ENCODE measurements around the gene MMP26. TPM values are rescaled to one million over a fixed set of nuclear protein-coding genes. Genes with fewer than 3 reads are reported as not detected.

MMP26 gene
- total and polyA plus RNA-seq, 10 of the 15 experiments (the other 5 are each of a cell fraction or from before 2014, with no cell fraction given), result not detected

GRCh38 chr11:4751201-4751600 lies 46.6 kb downstream of the MMP26 start:
- H3K9me3 ChIP-seq (replicated peaks; ENCODE audit: control insufficient read depth, insufficient read depth, low read length), result no peaks in the 10 kb centered on the region
- ChIA-PET RAD21 (ENCODE audit: unreplicated experiment) (no interaction called here), SMC1A (ENCODE audit: uncharacterized antibody, unreplicated experiment) (no interaction called here), POLR2A (no interaction called here), CTCF (no interaction called here)
- no TSS peak for BruUV-seq (replicated peaks)
- FAIRE-seq, result no peak
- H3K27me3 ChIP-seq (replicated peaks in 1 of 2; ENCODE audit: control insufficient read depth in 2 of 2, insufficient read depth in 2 of 2, low read length in 1 of 2), result no peaks in the 10 kb centered on the region
- 26% methylated on average over 1 of the region's 1 CpG for WGBS (ENCODE audit: insufficient coverage, insufficient replicate concordance, low lambda C conversion rate, missing lambda C conversion rate)
- no peak overlapping the region for H3K4me2 ChIP-seq (ENCODE audit: control insufficient read depth, insufficient read depth)
- ATAC-seq, result no peak
- H3K4me1 ChIP-seq (ENCODE audit: control insufficient read depth, insufficient read depth, low read length), result no peaks in the 10 kb centered on the region
- no peak overlapping the region for H3K9ac ChIP-seq (ENCODE audit: control insufficient read depth, insufficient read depth, low read length)
- H4K20me1 ChIP-seq (ENCODE audit: control insufficient read depth, insufficient read depth), result no peaks in the 10 kb centered on the region
- TF ChIP-seq MYB (IDR thresholded peaks at IDR 0.05; ENCODE audit: borderline replicate concordance, low read depth, low read length) (no peak), SIX5 (IDR thresholded peaks at IDR 0.05; ENCODE audit: low read depth, low read length, severe bottlenecking) (no peak), CBX5 (IDR thresholded peaks at IDR 0.05; ENCODE audit: low read depth) (no peak), NBN (IDR thresholded peaks at IDR 0.05) (no peak), PML (IDR thresholded peaks at IDR 0.05; ENCODE audit: low read length) (no peak), KDM1A (IDR thresholded peaks at IDR 0.05; ENCODE audit: borderline replicate concordance) (no peak), MYC (IDR thresholded peaks at IDR 0.05; ENCODE audit: insufficient read depth, insufficient read length, insufficient replicate concordance, low read length, severe bottlenecking) (no peak), TBL1XR1 (IDR thresholded peaks at IDR 0.05; ENCODE audit: low read depth, low read length) (no peak)
- no peak overlapping the region for H3K27ac ChIP-seq (ENCODE audit: control insufficient read depth, insufficient read depth)
- intact Hi-C loops (cut with micrococcal nuclease; ENCODE audit: unreplicated experiment) (loop anchor here (5.0 kb wide), 1 partner anchor 49 kb away; the partner anchor contains the start of gene MMP26), in situ Hi-C loops (cut with MboI) (no loop called here)
- no peak overlapping the region for H3K4me3 ChIP-seq
- H3K79me2 ChIP-seq (ENCODE audit: control insufficient read depth, insufficient read depth, low read length), result no peaks in the 10 kb centered on the region
- H3K36me3 ChIP-seq (ENCODE audit: control insufficient read depth in 2 of 2, insufficient read depth in 2 of 2, low read length in 1 of 2), result no peaks in the 10 kb centered on the region
- no peak for DNase-seq (ENCODE audit: low read depth, low spot score)
- no peak overlapping the region for H2AFZ ChIP-seq (ENCODE audit: control insufficient read depth, low read depth, low read length)

Other genes starting within 250 kb of the MMP26 start
Only the 7 nearest of the 17 such genes appear.
- gene OR52I1, start 110.7 kb upstream of the MMP26 start, total RNA-seq (2014; rRNA removed), result not detected in 2 replicates
- gene OR52I1, start 110.7 kb upstream of the MMP26 start, total RNA-seq (2014; rRNA removed; fragmentation: Illumina TruSeq; extraction: Trizol), result not detected in 2 replicates
- gene OR52I1, start 110.7 kb upstream of the MMP26 start, total RNA-seq (2021), result not detected in 2 replicates
- gene OR52I1, start 110.7 kb upstream of the MMP26 start, polyA plus RNA-seq (2011; rRNA removed), result not detected in 2 replicates
- gene OR52I1, start 110.7 kb upstream of the MMP26 start, polyA plus RNA-seq (2014; fragmentation: Illumina TruSeq; extraction: Trizol), result not detected in 2 replicates
- not detected for gene OR52I1, start 110.7 kb upstream of the MMP26 start, polyA plus RNA-seq (2014; fragmentation: Nextera tagmentation; extraction: Ambion mirVana)
- not detected in 2 replicates for gene OR52I1, start 110.7 kb upstream of the MMP26 start, polyA plus RNA-seq (2014; rRNA removed)
- gene OR52I1, start 110.7 kb upstream of the MMP26 start, polyA plus RNA-seq (2016; fragmentation: Nextera tagmentation; extraction: Ambion mirVana), result not detected
- 9.5 and 10.5 TPM in 2 replicates for gene TRIM68, start 96.6 kb upstream of the MMP26 start, total RNA-seq (2014; rRNA removed)
- 7.0 and 7.6 TPM in 2 replicates for gene TRIM68, start 96.6 kb upstream of the MMP26 start, total RNA-seq (2014; rRNA removed; fragmentation: Illumina TruSeq; extraction: Trizol)
- gene TRIM68, start 96.6 kb upstream of the MMP26 start, total RNA-seq (2021), result 11.2 and 13.7 TPM in 2 replicates
- gene TRIM68, start 96.6 kb upstream of the MMP26 start, polyA plus RNA-seq (2011; rRNA removed), result 4.8 and 7.0 TPM in 2 replicates
- 10.6 and 12.6 TPM in 2 replicates for gene TRIM68, start 96.6 kb upstream of the MMP26 start, polyA plus RNA-seq (2014; fragmentation: Illumina TruSeq; extraction: Trizol)
- 1 to 10 TPM; 3.3 to 5.4 TPM for gene TRIM68, start 96.6 kb upstream of the MMP26 start, polyA plus RNA-seq (2014; fragmentation: Nextera tagmentation; extraction: Ambion mirVana)
- gene TRIM68, start 96.6 kb upstream of the MMP26 start, polyA plus RNA-seq (2014; rRNA removed), result 7.5 and 8.0 TPM in 2 replicates
- gene TRIM68, start 96.6 kb upstream of the MMP26 start, polyA plus RNA-seq (2016; fragmentation: Nextera tagmentation; extraction: Ambion mirVana), result 1 to 10 TPM; 8.9 to 9.2 TPM
- gene OR51D1, start 67.3 kb upstream of the MMP26 start, total RNA-seq (2014; rRNA removed), result 0.06 TPM in 1 of 2 replicates, not detected in the other
- not detected in 2 replicates for gene OR51D1, start 67.3 kb upstream of the MMP26 start, total RNA-seq (2014; rRNA removed; fragmentation: Illumina TruSeq; extraction: Trizol)
- gene OR51D1, start 67.3 kb upstream of the MMP26 start, total RNA-seq (2021), result not detected in 2 replicates
- gene OR51D1, start 67.3 kb upstream of the MMP26 start, polyA plus RNA-seq (2011; rRNA removed), result not detected in 2 replicates
- not detected in 2 replicates for gene OR51D1, start 67.3 kb upstream of the MMP26 start, polyA plus RNA-seq (2014; fragmentation: Illumina TruSeq; extraction: Trizol)
- gene OR51D1, start 67.3 kb upstream of the MMP26 start, polyA plus RNA-seq (2014; fragmentation: Nextera tagmentation; extraction: Ambion mirVana), result not detected
- 0.03 TPM in 1 of 2 replicates, not detected in the other for gene OR51D1, start 67.3 kb upstream of the MMP26 start, polyA plus RNA-seq (2014; rRNA removed)
- gene OR51D1, start 67.3 kb upstream of the MMP26 start, polyA plus RNA-seq (2016; fragmentation: Nextera tagmentation; extraction: Ambion mirVana), result not detected
- not detected in 2 replicates for gene OR51E1, start 60.8 kb upstream of the MMP26 start, total RNA-seq (2014; rRNA removed)
- not detected in 2 replicates for gene OR51E1, start 60.8 kb upstream of the MMP26 start, total RNA-seq (2014; rRNA removed; fragmentation: Illumina TruSeq; extraction: Trizol)
- not detected in 2 replicates for gene OR51E1, start 60.8 kb upstream of the MMP26 start, total RNA-seq (2021)
- not detected in 2 replicates for gene OR51E1, start 60.8 kb upstream of the MMP26 start, polyA plus RNA-seq (2011; rRNA removed)
- gene OR51E1, start 60.8 kb upstream of the MMP26 start, polyA plus RNA-seq (2014; fragmentation: Illumina TruSeq; extraction: Trizol), result not detected in 2 replicates
- gene OR51E1, start 60.8 kb upstream of the MMP26 start, polyA plus RNA-seq (2014; fragmentation: Nextera tagmentation; extraction: Ambion mirVana), result not detected
- gene OR51E1, start 60.8 kb upstream of the MMP26 start, polyA plus RNA-seq (2014; rRNA removed), result not detected in 2 replicates
- gene OR51E1, start 60.8 kb upstream of the MMP26 start, polyA plus RNA-seq (2016; fragmentation: Nextera tagmentation; extraction: Ambion mirVana), result not detected
- gene OR51E2, start 6.9 kb upstream of the MMP26 start, total RNA-seq (2014; rRNA removed), result not detected in 2 replicates
- not detected in 2 replicates for gene OR51E2, start 6.9 kb upstream of the MMP26 start, total RNA-seq (2014; rRNA removed; fragmentation: Illumina TruSeq; extraction: Trizol)
- not detected in 2 replicates for gene OR51E2, start 6.9 kb upstream of the MMP26 start, total RNA-seq (2021)
- not detected in 2 replicates for gene OR51E2, start 6.9 kb upstream of the MMP26 start, polyA plus RNA-seq (2011; rRNA removed)
- not detected in 2 replicates for gene OR51E2, start 6.9 kb upstream of the MMP26 start, polyA plus RNA-seq (2014; fragmentation: Illumina TruSeq; extraction: Trizol)
- not detected for gene OR51E2, start 6.9 kb upstream of the MMP26 start, polyA plus RNA-seq (2014; fragmentation: Nextera tagmentation; extraction: Ambion mirVana)
- not detected in 2 replicates for gene OR51E2, start 6.9 kb upstream of the MMP26 start, polyA plus RNA-seq (2014; rRNA removed)
- not detected for gene OR51E2, start 6.9 kb upstream of the MMP26 start, polyA plus RNA-seq (2016; fragmentation: Nextera tagmentation; extraction: Ambion mirVana)
- not detected in 2 replicates for gene OR51F1, start 65.2 kb downstream of the MMP26 start, total RNA-seq (2014; rRNA removed)
- not detected in 2 replicates for gene OR51F1, start 65.2 kb downstream of the MMP26 start, total RNA-seq (2014; rRNA removed; fragmentation: Illumina TruSeq; extraction: Trizol)
- not detected in 2 replicates for gene OR51F1, start 65.2 kb downstream of the MMP26 start, total RNA-seq (2021)
- gene OR51F1, start 65.2 kb downstream of the MMP26 start, polyA plus RNA-seq (2011; rRNA removed), result not detected in 2 replicates
- gene OR51F1, start 65.2 kb downstream of the MMP26 start, polyA plus RNA-seq (2014; fragmentation: Illumina TruSeq; extraction: Trizol), result not detected in 2 replicates
- gene OR51F1, start 65.2 kb downstream of the MMP26 start, polyA plus RNA-seq (2014; fragmentation: Nextera tagmentation; extraction: Ambion mirVana), result not detected
- not detected in 2 replicates for gene OR51F1, start 65.2 kb downstream of the MMP26 start, polyA plus RNA-seq (2014; rRNA removed)
- gene OR51F1, start 65.2 kb downstream of the MMP26 start, polyA plus RNA-seq (2016; fragmentation: Nextera tagmentation; extraction: Ambion mirVana), result not detected
- gene OR52R1, start 99.6 kb downstream of the MMP26 start, total RNA-seq (2014; rRNA removed), result not detected in 2 replicates
- not detected in 2 replicates for gene OR52R1, start 99.6 kb downstream of the MMP26 start, total RNA-seq (2014; rRNA removed; fragmentation: Illumina TruSeq; extraction: Trizol)
- gene OR52R1, start 99.6 kb downstream of the MMP26 start, total RNA-seq (2021), result not detected in 2 replicates
- not detected in 2 replicates for gene OR52R1, start 99.6 kb downstream of the MMP26 start, polyA plus RNA-seq (2011; rRNA removed)
- gene OR52R1, start 99.6 kb downstream of the MMP26 start, polyA plus RNA-seq (2014; fragmentation: Illumina TruSeq; extraction: Trizol), result not detected in 2 replicates
- gene OR52R1, start 99.6 kb downstream of the MMP26 start, polyA plus RNA-seq (2014; fragmentation: Nextera tagmentation; extraction: Ambion mirVana), result not detected
- gene OR52R1, start 99.6 kb downstream of the MMP26 start, polyA plus RNA-seq (2014; rRNA removed), result not detected in 2 replicates
- not detected for gene OR52R1, start 99.6 kb downstream of the MMP26 start, polyA plus RNA-seq (2016; fragmentation: Nextera tagmentation; extraction: Ambion mirVana)